ENCODE measurements around the gene REEP5.

- TF ChIP-seq, protein P1, sequence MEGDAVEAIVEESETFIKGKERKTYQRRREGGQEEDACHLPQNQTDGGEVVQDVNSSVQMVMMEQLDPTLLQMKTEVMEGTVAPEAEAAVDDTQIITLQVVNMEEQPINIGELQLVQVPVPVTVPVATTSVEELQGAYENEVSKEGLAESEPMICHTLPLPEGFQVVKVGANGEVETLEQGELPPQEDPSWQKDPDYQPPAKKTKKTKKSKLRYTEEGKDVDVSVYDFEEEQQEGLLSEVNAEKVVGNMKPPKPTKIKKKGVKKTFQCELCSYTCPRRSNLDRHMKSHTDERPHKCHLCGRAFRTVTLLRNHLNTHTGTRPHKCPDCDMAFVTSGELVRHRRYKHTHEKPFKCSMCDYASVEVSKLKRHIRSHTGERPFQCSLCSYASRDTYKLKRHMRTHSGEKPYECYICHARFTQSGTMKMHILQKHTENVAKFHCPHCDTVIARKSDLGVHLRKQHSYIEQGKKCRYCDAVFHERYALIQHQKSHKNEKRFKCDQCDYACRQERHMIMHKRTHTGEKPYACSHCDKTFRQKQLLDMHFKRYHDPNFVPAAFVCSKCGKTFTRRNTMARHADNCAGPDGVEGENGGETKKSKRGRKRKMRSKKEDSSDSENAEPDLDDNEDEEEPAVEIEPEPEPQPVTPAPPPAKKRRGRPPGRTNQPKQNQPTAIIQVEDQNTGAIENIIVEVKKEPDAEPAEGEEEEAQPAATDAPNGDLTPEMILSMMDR (IDR thresholded peaks at IDR 0.05), result no peak
- no peak for TF ChIP-seq POLR2A (IDR thresholded peaks at IDR 0.05)
These were observed 11.5 kb downstream of the REEP5 start for GRCh38 chr5:112910529-112910928.

Measured in vagina (tissue), 2 donors.